Measurements from ENCODE around the gene COL19A1.
A peak's percentile ranks its signal among the peaks of the same experiment; 100 is the strongest.

COL19A1 gene

GRCh38 chr6:70150521-70150920, 284.2 kb downstream of the COL19A1 start:
- no peaks in the 10 kb centered on the region for H3K9me3 ChIP-seq (ENCODE audit: control insufficient read depth, insufficient read depth, low read depth, low read length)
- no peaks in the 10 kb centered on the region for H3K36me3 ChIP-seq (ENCODE audit: control insufficient read depth, insufficient read depth, low read length)
- H3K27me3 ChIP-seq (ENCODE audit: control insufficient read depth, insufficient read depth, low read length): no peaks in the 10 kb centered on the region
- H3K4me3 ChIP-seq (ENCODE audit: low read depth, low read length): no peak overlapping the region
- H3K4me1 ChIP-seq (ENCODE audit: control insufficient read depth, insufficient read depth, low read length): no peaks in the 10 kb centered on the region
- no peak overlapping the region for H3K9ac ChIP-seq (ENCODE audit: low read length)
- no peak overlapping the region for H3K27ac ChIP-seq (ENCODE audit: low read depth, low read length)

- no peak overlapping the region for H3K27ac ChIP-seq (ENCODE audit: low read depth, low read length)
- no peaks in the 10 kb centered on the region for H3K36me3 ChIP-seq (ENCODE audit: control insufficient read depth, insufficient read depth, low read length)
- no peaks in the 10 kb centered on the region for H3K27me3 ChIP-seq (ENCODE audit: control insufficient read depth, insufficient read depth, low read length)
- no peaks in the 10 kb centered on the region for H3K9me3 ChIP-seq (ENCODE audit: control insufficient read depth, insufficient read depth, low read depth, low read length)
- H3K4me1 ChIP-seq (ENCODE audit: control insufficient read depth, insufficient read depth, low read length): no peaks in the 10 kb centered on the region
- H3K4me3 ChIP-seq (ENCODE audit: low read depth, low read length): no peak overlapping the region
- no peak overlapping the region for H3K9ac ChIP-seq (ENCODE audit: low read length)
Observed at GRCh38 chr6:70151616-70152015, 285.3 kb downstream of the COL19A1 start.

- Histone ChIP-seq H3K27me3 (ENCODE audit: control insufficient read depth, insufficient read depth, low read length) (no peaks in the 10 kb centered on the region), H3K36me3 (ENCODE audit: control insufficient read depth, insufficient read depth, low read length) (no peaks in the 10 kb centered on the region), H3K9me3 (ENCODE audit: control insufficient read depth, insufficient read depth, low read depth, low read length) (no peaks in the 10 kb centered on the region), H3K27ac (ENCODE audit: low read depth, low read length) (no peak overlapping the region), H3K4me1 (ENCODE audit: control insufficient read depth, insufficient read depth, low read length) (no peaks in the 10 kb centered on the region), H3K4me3 (ENCODE audit: low read depth, low read length) (no peak overlapping the region), H3K9ac (ENCODE audit: low read length) (no peak overlapping the region)
Observed at GRCh38 chr6:70152786-70153185, 286.4 kb downstream of the COL19A1 start.

DNA sequence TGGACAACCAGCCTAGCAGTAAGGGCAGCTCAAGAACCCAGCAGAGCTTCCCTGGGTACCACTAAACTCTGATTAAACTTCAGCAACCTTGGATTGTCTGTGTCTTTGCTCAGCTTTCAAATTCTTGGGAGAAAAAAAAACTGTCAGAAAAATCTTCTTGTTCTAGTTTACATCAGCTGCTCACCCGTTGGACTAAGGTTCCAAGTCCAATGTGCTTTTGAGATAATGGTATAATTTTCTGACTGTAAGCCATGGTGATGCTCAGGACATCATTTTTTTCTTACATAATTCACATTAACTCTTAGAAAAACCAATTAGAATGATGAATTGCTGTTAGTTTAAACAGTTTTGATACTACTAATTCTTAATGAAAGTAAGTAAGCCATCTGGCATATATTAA, 290.7 kb downstream of the COL19A1 start:
- no peaks in the 10 kb centered on the region for H3K9me3 ChIP-seq (ENCODE audit: control insufficient read depth, insufficient read depth, low read depth, low read length)
- no peaks in the 10 kb centered on the region for H3K36me3 ChIP-seq (ENCODE audit: control insufficient read depth, insufficient read depth, low read length)
- no peak overlapping the region for H3K4me3 ChIP-seq (ENCODE audit: low read depth, low read length)
- no peak overlapping the region for H3K9ac ChIP-seq (ENCODE audit: low read length)
- no peaks in the 10 kb centered on the region for H3K27me3 ChIP-seq (ENCODE audit: control insufficient read depth, insufficient read depth, low read length)
- no peaks in the 10 kb centered on the region for H3K4me1 ChIP-seq (ENCODE audit: control insufficient read depth, insufficient read depth, low read length)
- no peak overlapping the region for H3K27ac ChIP-seq (ENCODE audit: low read depth, low read length)

DNA sequence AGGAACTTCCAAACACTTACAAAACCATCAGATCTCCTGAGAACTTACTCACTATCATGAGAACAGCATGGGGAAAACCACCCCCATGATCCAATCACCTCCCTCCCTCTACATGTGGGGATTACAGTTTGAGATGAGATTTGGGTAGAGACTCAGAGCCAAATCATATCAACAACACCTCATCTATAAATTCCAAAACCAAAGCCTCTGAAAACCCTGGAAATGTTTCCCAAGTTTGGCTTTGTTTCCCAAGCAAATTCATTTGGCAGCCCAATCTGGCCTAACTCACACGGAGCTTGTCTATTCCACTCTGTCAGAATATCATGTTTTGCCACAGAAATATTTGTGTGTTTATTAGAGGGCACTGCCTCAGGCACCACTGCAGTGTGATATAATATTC, 293.9 kb downstream of the COL19A1 start:
- H3K36me3 ChIP-seq (ENCODE audit: control insufficient read depth, insufficient read depth, low read length): no peaks in the 10 kb centered on the region
- H3K9ac ChIP-seq (ENCODE audit: low read length): no peak overlapping the region
- no peaks in the 10 kb centered on the region for H3K9me3 ChIP-seq (ENCODE audit: control insufficient read depth, insufficient read depth, low read depth, low read length)
- H3K27me3 ChIP-seq (ENCODE audit: control insufficient read depth, insufficient read depth, low read length): no peaks in the 10 kb centered on the region
- no peak overlapping the region for H3K4me3 ChIP-seq (ENCODE audit: low read depth, low read length)
- H3K4me1 ChIP-seq (ENCODE audit: control insufficient read depth, insufficient read depth, low read length): no peaks in the 10 kb centered on the region
- no peak overlapping the region for H3K27ac ChIP-seq (ENCODE audit: low read depth, low read length)

GRCh38 chr6:70162972-70163371, 296.6 kb downstream of the COL19A1 start:
- Histone ChIP-seq H3K9ac (ENCODE audit: low read length) (no peak overlapping the region), H3K4me1 (ENCODE audit: control insufficient read depth, insufficient read depth, low read length) (no peaks in the 10 kb centered on the region), H3K36me3 (ENCODE audit: control insufficient read depth, insufficient read depth, low read length) (no peaks in the 10 kb centered on the region), H3K27me3 (ENCODE audit: control insufficient read depth, insufficient read depth, low read length) (no peaks in the 10 kb centered on the region), H3K9me3 (ENCODE audit: control insufficient read depth, insufficient read depth, low read depth, low read length) (no peaks in the 10 kb centered on the region), H3K27ac (ENCODE audit: low read depth, low read length) (no peak overlapping the region), H3K4me3 (ENCODE audit: low read depth, low read length) (no peak overlapping the region)

DNA sequence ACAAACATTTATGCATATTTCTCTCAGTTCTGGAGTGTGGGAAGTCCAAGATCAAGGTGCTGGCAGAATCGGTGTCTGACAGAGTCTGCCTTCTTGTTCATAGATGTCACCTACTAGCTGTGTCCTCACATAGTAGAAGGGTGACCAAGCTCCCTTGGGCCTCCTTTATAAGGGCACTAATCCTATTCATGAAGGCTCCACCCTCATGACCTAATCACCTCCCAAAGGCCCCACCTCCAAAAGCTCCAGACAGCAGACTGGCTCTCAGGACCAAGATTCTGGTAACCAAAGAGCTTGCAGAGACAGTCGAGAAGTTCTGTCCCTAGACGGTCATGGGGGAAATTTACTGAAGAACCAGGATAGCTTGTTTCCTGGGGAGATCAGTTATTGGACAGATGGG, 297.4 kb downstream of the COL19A1 start:
- no peaks in the 10 kb centered on the region for H3K9me3 ChIP-seq (ENCODE audit: control insufficient read depth, insufficient read depth, low read depth, low read length)
- H3K36me3 ChIP-seq (ENCODE audit: control insufficient read depth, insufficient read depth, low read length): no peaks in the 10 kb centered on the region
- H3K27me3 ChIP-seq (ENCODE audit: control insufficient read depth, insufficient read depth, low read length): no peaks in the 10 kb centered on the region
- H3K4me1 ChIP-seq (ENCODE audit: control insufficient read depth, insufficient read depth, low read length): no peaks in the 10 kb centered on the region
- H3K27ac ChIP-seq (ENCODE audit: low read depth, low read length): no peak overlapping the region
- no peak overlapping the region for H3K4me3 ChIP-seq (ENCODE audit: low read depth, low read length)
- H3K9ac ChIP-seq (ENCODE audit: low read length): no peak overlapping the region

GRCh38 chr6:70164556-70164955, 298.2 kb downstream of the COL19A1 start:
- Histone ChIP-seq H3K4me1 (ENCODE audit: control insufficient read depth, insufficient read depth, low read length) (no peaks in the 10 kb centered on the region), H3K9ac (ENCODE audit: low read length) (no peak overlapping the region), H3K9me3 (ENCODE audit: control insufficient read depth, insufficient read depth, low read depth, low read length) (no peaks in the 10 kb centered on the region), H3K27ac (ENCODE audit: low read depth, low read length) (no peak overlapping the region), H3K36me3 (ENCODE audit: control insufficient read depth, insufficient read depth, low read length) (no peaks in the 10 kb centered on the region), H3K27me3 (ENCODE audit: control insufficient read depth, insufficient read depth, low read length) (no peaks in the 10 kb centered on the region), H3K4me3 (ENCODE audit: low read depth, low read length) (no peak overlapping the region)

GRCh38 chr6:70166088-70166958, 300.0 kb downstream of the COL19A1 start:
- no peaks in the 10 kb centered on the region for H3K9me3 ChIP-seq (ENCODE audit: control insufficient read depth, insufficient read depth, low read depth, low read length)
- no peaks in the 10 kb centered on the region for H3K4me1 ChIP-seq (ENCODE audit: control insufficient read depth, insufficient read depth, low read length)
- no peak overlapping the region for H3K27ac ChIP-seq (ENCODE audit: low read depth, low read length)
- H3K9ac ChIP-seq (ENCODE audit: low read length): no peak overlapping the region
- H3K36me3 ChIP-seq (ENCODE audit: control insufficient read depth, insufficient read depth, low read length): no peaks in the 10 kb centered on the region
- no peaks in the 10 kb centered on the region for H3K27me3 ChIP-seq (ENCODE audit: control insufficient read depth, insufficient read depth, low read length)
- H3K4me3 ChIP-seq (ENCODE audit: low read depth, low read length): peak overlapping the region; percentile 41

- H3K4me3 ChIP-seq (ENCODE audit: low read depth, low read length): no peak overlapping the region
- H3K27ac ChIP-seq (ENCODE audit: low read depth, low read length): no peak overlapping the region
- H3K9ac ChIP-seq (ENCODE audit: low read length): no peak overlapping the region
- no peaks in the 10 kb centered on the region for H3K9me3 ChIP-seq (ENCODE audit: control insufficient read depth, insufficient read depth, low read depth, low read length)
- H3K27me3 ChIP-seq (ENCODE audit: control insufficient read depth, insufficient read depth, low read length): no peaks in the 10 kb centered on the region
- H3K4me1 ChIP-seq (ENCODE audit: control insufficient read depth, insufficient read depth, low read length): no peaks in the 10 kb centered on the region
- H3K36me3 ChIP-seq (ENCODE audit: control insufficient read depth, insufficient read depth, low read length): no peaks in the 10 kb centered on the region
Observed at GRCh38 chr6:70168681-70169377, 302.5 kb downstream of the COL19A1 start.

- H3K4me1 ChIP-seq (ENCODE audit: control insufficient read depth, insufficient read depth, low read length): no peaks in the 10 kb centered on the region
- no peak overlapping the region for H3K9ac ChIP-seq (ENCODE audit: low read length)
- H3K9me3 ChIP-seq (ENCODE audit: control insufficient read depth, insufficient read depth, low read depth, low read length): no peaks in the 10 kb centered on the region
- no peaks in the 10 kb centered on the region for H3K36me3 ChIP-seq (ENCODE audit: control insufficient read depth, insufficient read depth, low read length)
- H3K27me3 ChIP-seq (ENCODE audit: control insufficient read depth, insufficient read depth, low read length): no peaks in the 10 kb centered on the region
- no peak overlapping the region for H3K27ac ChIP-seq (ENCODE audit: low read depth, low read length)
- no peak overlapping the region for H3K4me3 ChIP-seq (ENCODE audit: low read depth, low read length)
Observed at GRCh38 chr6:70171236-70171635, 304.9 kb downstream of the COL19A1 start.
